ENCODE results near the gene ARSA. TPM values are rescaled to one million over a fixed set of nuclear protein-coding genes. Genes with fewer than 3 reads are reported as not detected.

The ARSA gene
- total RNA-seq, 1 experiment from 2014 or later: 10.3 TPM

GRCh38 chr22:50675553-50676179, 47.7 kb upstream of the ARSA start:
- Histone ChIP-seq H3K79me2 (ENCODE audit: insufficient read depth, low read length) (no peaks in the 10 kb centered on the region), H4K91ac (ENCODE audit: insufficient read length, low read depth, low read length) (no peak overlapping the region), H3K4me2 (ENCODE audit: insufficient read depth, insufficient read length, low read length) (peak overlapping the region; percentile 33), H2BK15ac (ENCODE audit: low read depth, low read length) (no peak overlapping the region), H3K14ac (ENCODE audit: insufficient read depth, low read length) (no peak overlapping the region), H2BK20ac (ENCODE audit: low read depth, low read length, poor library complexity, severe bottlenecking) (no peak overlapping the region), H2AFZ (ENCODE audit: low read length) (no peak overlapping the region), H4K20me1 (ENCODE audit: control insufficient read depth, insufficient read depth, insufficient read length) (no peaks in the 10 kb centered on the region), H3K9me3 (ENCODE audit: control insufficient read depth, low read depth, low read length) (no peaks in the 10 kb centered on the region), H2BK12ac (ENCODE audit: insufficient read length, low read depth, low read length) (no peak overlapping the region), H3K27ac (ENCODE audit: insufficient read length, low read depth, low read length) (no peak overlapping the region), H3K4ac (ENCODE audit: low read depth, low read length) (no peak overlapping the region), H3K9ac (ENCODE audit: extremely low read depth, insufficient read length, low read length) (no peak overlapping the region), H3K18ac (ENCODE audit: insufficient read length, low read depth, low read length) (no peak overlapping the region), H4K8ac (replicated peaks; ENCODE audit: insufficient read length, low read depth, low read length) (no peak overlapping the region), H3K79me1 (ENCODE audit: insufficient read depth, low read depth, low read length, poor library complexity, severe bottlenecking) (no peaks in the 10 kb centered on the region), H3T11ph (ENCODE audit: low read length) (no peak overlapping the region), H2BK120ac (ENCODE audit: low read depth, low read length, poor library complexity, severe bottlenecking) (no peak overlapping the region), H2AK5ac (ENCODE audit: insufficient read length, low read length) (no peak overlapping the region), H2BK5ac (ENCODE audit: insufficient read length, low read length) (no peak overlapping the region), H3K4me1 (ENCODE audit: insufficient read depth, low read length) (no peaks in the 10 kb centered on the region; the same call in 1 of the 2 replicates), H3K23ac (ENCODE audit: insufficient read length, low read depth, low read length) (peak overlapping the region; percentile 2), H3K56ac (ENCODE audit: insufficient read length, low read depth, low read length) (no peak overlapping the region), H3K27me3 (ENCODE audit: insufficient read depth, low read length) (peaks cover 6% of the 10 kb centered on the region; the same call in 1 of the 2 replicates), H4K5ac (ENCODE audit: insufficient read length, low read depth, low read length) (no peak overlapping the region), H3K23me2 (ENCODE audit: insufficient read length, low read depth, low read length, poor library complexity, severe bottlenecking) (peaks cover 8% of the 10 kb centered on the region)
- Mint-ChIP-seq H3K4me3 (peak overlapping the region; percentile 68 to 77), H3K36me3 (ENCODE audit: insufficient read depth in 1 of 3, low read depth in 3 of 3) (peaks cover 3 to 12% (median 9%) of the 10 kb centered on the region in 3 experiments; a peak in 5 of 7 replicates), H3K9me3 (0 out of 5 replicates have a peak, but pooled peaks cover 0 to 2% of the 10 kb centered on the region in 2 experiments), H3K27ac (no peak overlapping the region), H3K4me1 (peaks cover 16 to 32% of the 10 kb centered on the region in 2 experiments), H3K27me3 (ENCODE audit: low read depth) (peaks cover 51% of the 10 kb centered on the region)
- no peak for TF ChIP-seq CTCF (conservative IDR thresholded peaks at IDR 0.05)
- WGBS (ENCODE audit: extremely low coverage, insufficient read length, low lambda C conversion rate): no CpG with 5 or more reads among the region's 9 CpGs
- DNase-seq: no peak

All from H9 (cell line).